ENCODE measurements around the gene NFASC.

The NFASC gene

GRCh38 chr1:204894031-204894430, 23.4 kb downstream of the NFASC start:
- no peak for DNase-seq

GRCh38 chr1:204894606-204895005, 23.9 kb downstream of the NFASC start:
- no peak for DNase-seq

GRCh38 chr1:204896023-204896422, 25.4 kb downstream of the NFASC start:
- DNase-seq, result no peak

GRCh38 chr1:204896787-204897469, 26.3 kb downstream of the NFASC start:
- no peak for DNase-seq

GRCh38 chr1:204900721-204901120, 30.1 kb downstream of the NFASC start:
- DNase-seq, result no peak

GRCh38 chr1:204902671-204903070, 32.0 kb downstream of the NFASC start:
- DNase-seq, result no peak

GRCh38 chr1:204904228-204904810, 33.7 kb downstream of the NFASC start:
- no peak for DNase-seq

GRCh38 chr1:204909109-204909508, 38.4 kb downstream of the NFASC start:
- DNase-seq, result no peak

GRCh38 chr1:204915861-204916495, 45.3 kb downstream of the NFASC start:
- no peak for DNase-seq

- DNase-seq, result no peak
These were observed 47.1 kb downstream of the NFASC start for GRCh38 chr1:204917802-204918201.

- DNase-seq, result no peak
These were observed 49.8 kb downstream of the NFASC start for GRCh38 chr1:204920511-204920910.

DNA sequence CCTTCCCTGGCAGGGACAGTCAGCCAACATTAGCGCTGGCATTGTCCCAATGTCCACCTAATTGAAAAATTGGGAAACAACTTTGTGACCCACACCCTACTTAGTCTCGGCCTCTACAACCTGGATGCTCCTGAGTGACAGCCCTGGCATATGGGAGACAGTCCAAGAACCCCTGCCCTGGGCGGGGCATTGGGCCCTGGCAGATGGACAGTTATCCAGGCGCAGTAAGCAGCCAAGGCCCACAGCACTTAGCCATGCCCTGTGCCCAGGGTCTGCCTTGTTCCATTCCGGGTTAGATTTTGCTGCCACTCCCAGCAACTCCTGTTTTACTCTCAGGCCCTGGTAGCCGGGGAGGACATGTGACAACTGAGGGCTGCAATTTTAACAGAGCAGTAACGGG, 50.3 kb downstream of the NFASC start:
- no peak for DNase-seq

DNA sequence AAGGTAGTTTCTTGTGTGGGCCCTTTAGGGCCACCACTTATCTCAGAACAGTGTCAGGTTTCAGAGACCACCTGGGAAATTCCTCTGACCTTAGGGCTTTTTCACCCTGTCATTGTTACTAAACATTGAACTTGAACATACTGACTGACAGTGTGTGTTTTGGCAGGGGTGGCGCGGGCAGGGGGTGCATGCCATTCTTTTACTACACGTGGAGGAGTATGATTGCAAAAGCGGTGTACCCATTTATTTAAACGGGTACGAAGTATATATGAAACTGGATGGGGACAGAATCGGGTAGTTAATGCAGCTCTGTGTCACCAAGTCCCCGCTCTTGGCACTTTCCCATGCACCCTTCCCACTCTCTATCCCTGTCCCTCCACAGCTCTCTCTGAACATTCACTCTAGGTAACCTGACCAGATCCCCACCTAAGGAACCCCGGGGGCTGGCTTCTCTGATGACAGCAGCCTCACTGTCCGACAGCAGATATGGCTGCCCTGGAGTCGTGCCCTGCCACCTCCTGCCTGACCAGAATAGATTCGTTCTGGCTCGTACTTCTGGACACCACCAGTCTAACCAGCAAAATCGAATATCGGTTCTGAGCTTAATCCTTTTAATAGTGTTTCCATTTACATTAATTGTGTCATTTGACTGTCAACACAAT, 51.3 kb downstream of the NFASC start:
- DNase-seq, result no peak

- DNase-seq, result no peak
These were observed 52.5 kb downstream of the NFASC start for GRCh38 chr1:204923201-204923600.

DNA sequence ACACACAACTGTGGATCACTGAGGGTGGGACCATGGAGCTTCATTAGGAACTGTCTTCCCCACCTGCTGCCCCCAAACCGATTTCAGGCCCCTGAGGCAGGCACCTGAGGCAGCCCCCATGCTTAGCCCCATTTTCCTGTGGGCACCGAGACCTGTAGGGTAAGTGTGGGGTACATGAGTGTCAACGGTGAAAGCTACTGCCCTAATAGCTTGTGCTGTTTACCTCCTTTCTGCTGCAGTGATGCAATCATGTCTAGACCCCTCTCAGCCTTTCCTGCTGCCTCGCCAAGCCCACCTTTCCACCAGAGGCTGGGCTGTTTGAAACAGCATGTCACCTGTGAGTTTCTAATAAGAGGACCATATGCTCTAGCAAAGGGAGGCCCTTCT, 53.0 kb downstream of the NFASC start:
- DNase-seq, result no peak

DNA sequence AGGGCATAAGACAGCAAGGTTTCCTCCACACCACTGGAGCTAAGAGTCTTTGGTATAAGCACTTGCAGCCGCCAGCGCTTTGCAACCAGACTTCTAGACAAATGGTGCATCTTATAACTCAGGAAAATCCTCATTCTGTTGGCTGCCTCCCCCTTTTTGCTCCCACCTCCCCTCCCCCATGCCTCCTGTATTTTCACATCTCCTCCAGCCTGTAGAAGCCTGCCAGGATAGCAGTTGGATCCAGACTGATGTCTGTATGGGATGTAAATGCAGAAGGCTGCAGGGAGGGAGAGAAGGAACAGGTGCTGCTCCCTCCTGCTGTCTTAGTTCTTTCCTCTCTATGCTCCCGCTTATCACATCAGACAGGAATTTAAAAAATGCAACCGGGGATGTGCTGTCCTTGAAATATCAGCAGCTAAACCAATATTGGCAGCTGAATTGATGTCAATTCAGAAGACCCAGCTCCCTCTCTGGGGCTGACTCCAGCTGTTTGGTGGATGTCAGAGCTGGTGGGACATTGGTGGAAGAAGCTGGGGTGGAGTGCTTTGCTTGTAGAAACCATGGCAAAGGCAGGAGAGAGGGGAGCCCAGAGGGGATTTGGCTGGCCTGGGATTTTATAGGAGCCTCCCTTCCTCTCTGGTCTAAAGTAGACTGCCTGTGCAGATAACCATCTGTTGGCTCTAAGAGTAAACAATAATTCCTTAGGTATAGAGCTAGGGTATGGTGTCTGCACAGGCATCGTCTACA, 53.5 kb downstream of the NFASC start:
- DNase-seq, result no peak

DNA sequence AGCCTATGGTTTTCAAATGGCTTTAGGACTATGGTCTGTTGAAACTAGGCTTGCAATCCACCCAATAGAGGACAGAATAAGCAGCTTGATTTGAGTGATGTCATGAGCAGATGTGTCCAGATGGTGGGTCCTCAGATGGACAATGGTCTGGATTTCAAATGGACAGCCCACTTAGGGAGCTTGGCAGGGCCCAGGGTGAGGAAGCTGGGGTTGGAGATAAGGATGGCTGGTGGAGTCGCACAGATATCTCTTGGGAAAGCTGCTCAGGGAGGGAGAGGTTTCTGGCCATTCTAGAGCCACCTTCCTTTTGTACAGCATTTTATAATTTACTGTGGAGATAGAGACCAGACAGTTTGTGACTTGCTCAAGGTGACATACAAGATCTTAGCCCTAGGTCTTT, 55.0 kb downstream of the NFASC start:
- DNase-seq, result no peak

GRCh38 chr1:204927673-204928641, 57.3 kb downstream of the NFASC start:
- DNase-seq, result no peak

- no peak for DNase-seq
These were observed 58.2 kb downstream of the NFASC start for GRCh38 chr1:204928671-204929486.

DNA sequence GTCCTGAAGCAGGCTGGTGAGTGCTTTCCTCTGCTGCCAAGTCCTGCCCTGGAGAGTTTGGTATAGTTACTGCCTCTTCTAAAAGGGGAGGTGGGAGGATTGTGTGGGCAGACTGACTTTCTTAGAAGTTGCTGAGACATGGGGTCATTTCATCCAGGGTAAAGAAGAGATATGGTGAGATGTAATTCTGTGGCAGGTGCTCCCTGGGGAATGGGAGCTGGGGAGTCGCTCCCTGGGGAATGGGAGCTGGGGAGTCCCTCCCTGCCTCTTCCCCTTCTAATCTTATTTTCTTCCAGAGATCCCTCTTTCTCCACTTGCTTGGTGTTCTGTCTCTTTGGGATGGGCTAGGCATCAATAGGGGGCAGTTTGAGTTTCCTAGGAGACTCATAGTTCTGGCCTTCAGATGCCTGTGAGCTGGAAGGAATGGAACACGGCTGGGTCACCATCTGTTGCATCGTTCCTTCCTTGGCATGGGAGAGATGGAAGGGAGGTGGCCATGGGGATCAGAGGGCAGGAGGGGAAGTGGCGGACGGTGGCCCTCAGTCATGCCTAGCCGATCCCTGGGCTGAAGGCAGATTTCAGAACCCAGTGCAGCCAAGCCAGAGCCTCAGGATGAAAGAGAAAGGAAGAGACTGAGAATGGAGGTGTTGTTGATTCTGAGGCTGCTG, 59.0 kb downstream of the NFASC start:
- no peak for DNase-seq

GRCh38 chr1:204930155-204930523, 59.5 kb downstream of the NFASC start:
- DNase-seq, result no peak
